OCI-LY3 (cell line): ENCODE data around the gene TMEM37.

ENCODE experiments used
- H2AFZ ChIP-seq: fragments of 200-600, 300-600 bp; shearing (Covaris generic); 2 replicates; pipeline ENCODE4 v1.6.0; 2014; ENCODE audit warnings: antibody characterized with exemption, low read depth, low read length
- H3K27ac ChIP-seq: fragments of 200-600, 300-600 bp; sonication (generic); 2 replicates; pipeline ENCODE4 v1.5.1; 2014; ENCODE audit warnings: mild to moderate bottlenecking, low read length, moderate library complexity, mixed read lengths
- H3K27me3 ChIP-seq: fragments of 200-600, 300-600 bp; sonication (generic); 2 replicates; pipeline ENCODE4 v1.6.1; 2014; ENCODE audit warnings: low read depth, low read length, mixed read lengths
- H3K36me3 ChIP-seq: fragments of 200-600, 300-600 bp; sonication (generic); replicated peaks from 2 replicates; pipeline ENCODE3; 2014; ENCODE audit warnings: low read depth, low read length, mixed read lengths
- H3K4me1 ChIP-seq: fragments of 300-600, 200-600 bp; sonication (generic); 2 replicates; pipeline ENCODE4 v1.6.1; 2014; ENCODE audit warnings: low read length, mixed read lengths
- H3K4me2 ChIP-seq: fragments of 200-600, 300-600 bp; sonication (generic); 2 replicates; pipeline ENCODE4 v1.6.1; 2014; ENCODE audit warnings: low read length, mixed read lengths
- H3K4me3 ChIP-seq: fragments of 300-600, 200-600 bp; sonication (generic); 2 replicates; pipeline ENCODE4 v1.5.1; 2014; ENCODE audit warnings: antibody characterized with exemption, mild to moderate bottlenecking, low read length, moderate library complexity
- H3K79me2 ChIP-seq: fragments of 300-600, 200-600 bp; shearing (Covaris generic); 2 replicates; pipeline ENCODE4 v1.6.1; 2014; ENCODE audit warnings: mild to moderate bottlenecking, low read length, mixed read lengths
- H3K9ac ChIP-seq: fragments of 300-600, 200-600 bp; shearing (Covaris generic); 2 replicates; pipeline ENCODE4 v1.6.0; 2014; ENCODE audit warnings: mild to moderate bottlenecking, low read length, moderate library complexity
- H3K9me3 ChIP-seq: fragments of 200-600, 300-600 bp; shearing (Covaris generic); 2 replicates; pipeline ENCODE4 v1.6.1; 2014; ENCODE audit warnings: low read length, mixed read lengths; ENCODE audit not compliant: insufficient read depth
- H4K20me1 ChIP-seq: fragments of 200-600, 300-600 bp; sonication (generic); 2 replicates; pipeline ENCODE4 v1.6.1; 2016; ENCODE audit warnings: low read length, mixed read lengths; ENCODE audit not compliant: insufficient read depth
- CTCF ChIP-seq: fragments of 200-600, 300-600 bp; sonication (generic); IDR thresholded peaks from 2 replicates; pipeline ENCODE4 v1.5.1; 2014; ENCODE audit warnings: antibody characterized with exemption, low read length, low read depth
- EZH2phosphoT487 ChIP-seq: fragments of 200-600 bp; shearing (Covaris generic); IDR thresholded peaks from 2 replicates; pipeline ENCODE4 v1.6.1; 2018; ENCODE audit warnings: antibody characterized with exemption, mixed run types, low read depth

Gene TMEM37

GRCh38 chr2:119439574-119440500 is 8.2 kb downstream of the TMEM37 start:
- H3K4me3 ChIP-seq = no peak overlapping the region
- TF ChIP-seq CTCF (no peak), EZH2phosphoT487 (no peak)
- H3K27me3 ChIP-seq = peaks cover 30% of the 10 kb centered on the region
- H4K20me1 ChIP-seq = no peaks in the 10 kb centered on the region
- no peaks in the 10 kb centered on the region for H3K4me1 ChIP-seq
- H2AFZ ChIP-seq = no peak overlapping the region
- no peaks in the 10 kb centered on the region for H3K36me3 ChIP-seq
- H3K27ac ChIP-seq = no peak overlapping the region
- H3K9me3 ChIP-seq = no peaks in the 10 kb centered on the region
- no peak overlapping the region for H3K9ac ChIP-seq
- no peak overlapping the region for H3K4me2 ChIP-seq
- H3K79me2 ChIP-seq = no peaks in the 10 kb centered on the region

GRCh38 chr2:119440501-119440870 is 8.8 kb downstream of the TMEM37 start:
- Histone ChIP-seq H3K9me3 (no peaks in the 10 kb centered on the region), H3K27me3 (peaks cover 25% of the 10 kb centered on the region), H2AFZ (no peak overlapping the region), H3K27ac (no peak overlapping the region), H3K79me2 (no peaks in the 10 kb centered on the region), H3K9ac (no peak overlapping the region), H3K4me3 (no peak overlapping the region), H3K36me3 (no peaks in the 10 kb centered on the region), H4K20me1 (no peaks in the 10 kb centered on the region), H3K4me2 (no peak overlapping the region), H3K4me1 (no peaks in the 10 kb centered on the region)
- no peak for TF ChIP-seq EZH2phosphoT487
- TF ChIP-seq CTCF = no peak

- no peak overlapping the region for H3K27ac ChIP-seq
- no peaks in the 10 kb centered on the region for H3K9me3 ChIP-seq
- H3K36me3 ChIP-seq = no peaks in the 10 kb centered on the region
- no peak overlapping the region for H3K4me3 ChIP-seq
- no peak overlapping the region for H3K4me2 ChIP-seq
- peaks cover 25% of the 10 kb centered on the region for H3K27me3 ChIP-seq
- H4K20me1 ChIP-seq = no peaks in the 10 kb centered on the region
- H2AFZ ChIP-seq = no peak overlapping the region
- H3K9ac ChIP-seq = no peak overlapping the region
- no peak for TF ChIP-seq CTCF
- TF ChIP-seq EZH2phosphoT487 = no peak
- H3K79me2 ChIP-seq = no peaks in the 10 kb centered on the region
- no peaks in the 10 kb centered on the region for H3K4me1 ChIP-seq
These were observed 9.2 kb downstream of the TMEM37 start for GRCh38 chr2:119440873-119441272.

GRCh38 chr2:119441376-119442225 is 9.9 kb downstream of the TMEM37 start:
- Histone ChIP-seq H3K4me2 (no peak overlapping the region), H3K79me2 (no peaks in the 10 kb centered on the region), H3K9me3 (no peaks in the 10 kb centered on the region), H3K9ac (no peak overlapping the region), H3K4me3 (no peak overlapping the region), H3K4me1 (no peaks in the 10 kb centered on the region), H3K27me3 (peaks cover 28% of the 10 kb centered on the region), H2AFZ (no peak overlapping the region), H3K36me3 (no peaks in the 10 kb centered on the region), H3K27ac (no peak overlapping the region), H4K20me1 (no peaks in the 10 kb centered on the region)
- no peak for TF ChIP-seq EZH2phosphoT487
- TF ChIP-seq CTCF = no peak
